Stromal cell of bone marrow (primary cell): Measurements from ENCODE around the gene LRRC71.

Experiments
- DNase-seq: peaks from one replicate; pipeline ENCODE4 v3.0.0-alpha.2; 2012; ENCODE audit warnings: low read depth

Gene LRRC71

GRCh38 chr1:156892190-156893047, 28.0 kb upstream of the LRRC71 start:
- DNase-seq: peak; percentile 72

GRCh38 chr1:156893048-156893953, 27.1 kb upstream of the LRRC71 start, which contains the start of gene PEAR1:
TSS of gene PEAR1 (plus strand) at chr1:156893718. CDS start at chr1:156903927, 10,209 bp downstream.
- DNase-seq: no peak

- no peak for DNase-seq
These were observed 26.4 kb upstream of the LRRC71 start for GRCh38 chr1:156894001-156894400.

GRCh38 chr1:156894711-156895454, 25.5 kb upstream of the LRRC71 start:
- DNase-seq: no peak

GRCh38 chr1:156895455-156895812, 25.0 kb upstream of the LRRC71 start:
- peak; percentile 21 for DNase-seq

- no peak for DNase-seq
These were observed 24.5 kb upstream of the LRRC71 start for GRCh38 chr1:156895927-156896326.

GRCh38 chr1:156896490-156897033, 23.9 kb upstream of the LRRC71 start:
- DNase-seq: peak; percentile 73

GRCh38 chr1:156897078-156897825, 23.2 kb upstream of the LRRC71 start:
- peak; percentile 50 for DNase-seq

GRCh38 chr1:156898161-156898566, 22.3 kb upstream of the LRRC71 start:
- DNase-seq: no peak

GRCh38 chr1:156898971-156899664, 21.3 kb upstream of the LRRC71 start:
- no peak for DNase-seq

- DNase-seq: no peak
These were observed 20.3 kb upstream of the LRRC71 start for GRCh38 chr1:156899956-156900718.

GRCh38 chr1:156900896-156901589, 19.4 kb upstream of the LRRC71 start:
- DNase-seq: no peak

GRCh38 chr1:156901590-156901900, 18.9 kb upstream of the LRRC71 start:
- DNase-seq: no peak

- DNase-seq: no peak
These were observed 18.2 kb upstream of the LRRC71 start for GRCh38 chr1:156901966-156902915.

- no peak for DNase-seq
These were observed 16.9 kb upstream of the LRRC71 start for GRCh38 chr1:156903328-156904091.

- no peak for DNase-seq
These were observed 16.1 kb upstream of the LRRC71 start for GRCh38 chr1:156904187-156904959.

- DNase-seq: no peak
These were observed 15.3 kb upstream of the LRRC71 start for GRCh38 chr1:156905176-156905575.
